ENCODE results near the gene ERFE. TPM values are rescaled to one million over a fixed set of nuclear protein-coding genes. Genes with fewer than 3 reads are reported as not detected.

ERFE gene
- total and polyA plus RNA-seq, 2 donors, result 0.53 to 0.79 TPM

- WGBS, result 89% methylated on average over 17 of the region's 17 CpGs
- no peak for DNase-seq (ENCODE audit: extremely low spot score)
- Histone ChIP-seq H3K4me3 (ENCODE audit: low read depth, low read length) (no peak overlapping the region), H3K27ac (ENCODE audit: low read depth) (no peak overlapping the region), H3K36me3 (ENCODE audit: insufficient read depth) (peaks cover 6% of the 10 kb centered on the region), H3K4me1 (ENCODE audit: insufficient read depth) (no peaks in the 10 kb centered on the region)
These were observed 29.1 kb downstream of the ERFE start for GRCh38 chr2:238187618-238188548.

GRCh38 chr2:238190445-238190844 lies 31.7 kb downstream of the ERFE start:
- no peaks in the 10 kb centered on the region for H3K4me1 ChIP-seq (ENCODE audit: insufficient read depth)
- H3K4me3 ChIP-seq (ENCODE audit: low read depth, low read length), result no peak overlapping the region
- H3K27ac ChIP-seq (ENCODE audit: low read depth), result no peak overlapping the region
- DNase-seq (ENCODE audit: extremely low spot score), result no peak
- H3K36me3 ChIP-seq (ENCODE audit: insufficient read depth), result peaks cover 4% of the 10 kb centered on the region
- 93% methylated on average over 2 of the region's 2 CpGs for WGBS

- H3K36me3 ChIP-seq (ENCODE audit: insufficient read depth), result no peaks in the 10 kb centered on the region
- DNase-seq (ENCODE audit: extremely low spot score), result no peak
- H3K4me1 ChIP-seq (ENCODE audit: insufficient read depth), result no peaks in the 10 kb centered on the region
- peak overlapping the region; percentile 98 for H3K4me3 ChIP-seq (ENCODE audit: low read depth, low read length)
- WGBS, result 8% methylated on average over 27 of the region's 27 CpGs
- H3K27ac ChIP-seq (ENCODE audit: low read depth), result peak overlapping the region; percentile 94
These were observed 43.7 kb downstream of the ERFE start for GRCh38 chr2:238202326-238203093.

- Histone ChIP-seq H3K4me1 (ENCODE audit: insufficient read depth) (no peaks in the 10 kb centered on the region), H3K4me3 (ENCODE audit: low read depth, low read length) (peak within 1 kb of the TSS; percentile 98), H3K36me3 (ENCODE audit: insufficient read depth) (no peaks in the 10 kb centered on the region), H3K27ac (ENCODE audit: low read depth) (peak within 1 kb of the TSS; percentile 94)
- WGBS, result under 1% methylated on average over 126 of the region's 126 CpGs
- peak; percentile 52 for DNase-seq (ENCODE audit: extremely low spot score)
These were observed 44.6 kb downstream of the ERFE start, which contains the start of gene ILKAP for GRCh38 chr2:238203094-238203972. Gene ILKAP (minus strand): TSS chr2:238203695. CDS start chr2:238203553, 142 bp downstream.

GRCh38 chr2:238203973-238204683 lies 45.4 kb downstream of the ERFE start:
- H3K4me3 ChIP-seq (ENCODE audit: low read depth, low read length), result peak overlapping the region; percentile 12
- no peaks in the 10 kb centered on the region for H3K4me1 ChIP-seq (ENCODE audit: insufficient read depth)
- DNase-seq (ENCODE audit: extremely low spot score), result no peak
- H3K27ac ChIP-seq (ENCODE audit: low read depth), result peak overlapping the region; percentile 13
- no peaks in the 10 kb centered on the region for H3K36me3 ChIP-seq (ENCODE audit: insufficient read depth)
- 56% methylated on average over 18 of the region's 18 CpGs for WGBS

GRCh38 chr2:238207006-238207405 lies 48.2 kb downstream of the ERFE start:
- no peak for DNase-seq (ENCODE audit: extremely low spot score)
- no peak overlapping the region for H3K27ac ChIP-seq (ENCODE audit: low read depth)
- no peaks in the 10 kb centered on the region for H3K36me3 ChIP-seq (ENCODE audit: insufficient read depth)
- WGBS, result 75% methylated on average over 7 of the region's 7 CpGs
- H3K4me1 ChIP-seq (ENCODE audit: insufficient read depth), result no peaks in the 10 kb centered on the region
- no peak overlapping the region for H3K4me3 ChIP-seq (ENCODE audit: low read depth, low read length)

- DNase-seq (ENCODE audit: extremely low spot score), result no peak
- no peak overlapping the region for H3K4me3 ChIP-seq (ENCODE audit: low read depth, low read length)
- no peaks in the 10 kb centered on the region for H3K4me1 ChIP-seq (ENCODE audit: insufficient read depth)
- H3K36me3 ChIP-seq (ENCODE audit: insufficient read depth), result no peaks in the 10 kb centered on the region
- H3K27ac ChIP-seq (ENCODE audit: low read depth), result no peak overlapping the region
- 89% methylated on average over 2 of the region's 2 CpGs for WGBS
These were observed 57.9 kb downstream of the ERFE start for GRCh38 chr2:238216651-238217184.

Other genes with a start within 250 kb of the ERFE start
- gene UBE2F, start 192.0 kb upstream of the ERFE start, total RNA-seq, result 25.9 TPM
- gene UBE2F, start 192.0 kb upstream of the ERFE start, polyA plus RNA-seq, result 38.3 TPM
- gene SCLY, start 98.0 kb upstream of the ERFE start, total RNA-seq, result 15.1 TPM
- 13.6 TPM for gene SCLY, start 98.0 kb upstream of the ERFE start, polyA plus RNA-seq
- 3.5 TPM for gene ESPNL, start 58.6 kb upstream of the ERFE start, total RNA-seq
- gene ESPNL, start 58.6 kb upstream of the ERFE start, polyA plus RNA-seq, result 0.23 TPM
- 1.8 TPM for gene KLHL30, start 20.3 kb upstream of the ERFE start, total RNA-seq
- 0.95 TPM for gene KLHL30, start 20.3 kb upstream of the ERFE start, polyA plus RNA-seq
- 32.0 TPM for gene ILKAP, start 44.7 kb downstream of the ERFE start, total RNA-seq
- 41.6 TPM for gene ILKAP, start 44.7 kb downstream of the ERFE start, polyA plus RNA-seq
- gene HES6, start 81.1 kb downstream of the ERFE start, total RNA-seq, result 3.0 TPM
- 6.5 TPM for gene HES6, start 81.1 kb downstream of the ERFE start, polyA plus RNA-seq
- 7.5 TPM for gene PER2, start 129.6 kb downstream of the ERFE start, total RNA-seq
- 8.8 TPM for gene PER2, start 129.6 kb downstream of the ERFE start, polyA plus RNA-seq
- gene TRAF3IP1, start 161.5 kb downstream of the ERFE start, total RNA-seq, result 9.6 TPM
- 13.6 TPM for gene TRAF3IP1, start 161.5 kb downstream of the ERFE start, polyA plus RNA-seq